Measurements from ENCODE around the gene SASH1. TPM values are rescaled to one million over a fixed set of nuclear protein-coding genes. Genes with fewer than 3 reads are reported as not detected.

The SASH1 gene
- polyA plus RNA-seq, 1 donor from 2014 or later: 7.0 TPM

GRCh38 chr6:148556410-148556809 is 213.8 kb downstream of the SASH1 start:
- Histone ChIP-seq H3K4me2 (ENCODE audit: low read length) (no peak overlapping the region), H3F3A (ENCODE audit: insufficient read depth, low read length, poor library complexity, severe bottlenecking) (no peaks in the 10 kb centered on the region), H3K79me2 (replicated peaks; ENCODE audit: insufficient read depth, low read length) (no peaks in the 10 kb centered on the region), H3K9me3 (ENCODE audit: low read length) (no peaks in the 10 kb centered on the region), H3K27ac (ENCODE audit: low read length) (no peak overlapping the region), H4K20me1 (ENCODE audit: insufficient read depth) (no peaks in the 10 kb centered on the region), H3K36me3 (ENCODE audit: insufficient read depth, low read length) (no peaks in the 10 kb centered on the region), H3K27me3 (ENCODE audit: insufficient read depth, low read depth, low read length) (no peaks in the 10 kb centered on the region), H3K4me3 (ENCODE audit: low read length) (no peak overlapping the region), H3K9ac (ENCODE audit: low read length) (no peak overlapping the region), H3K9me2 (ENCODE audit: insufficient read depth, low read length) (no peaks in the 10 kb centered on the region), H2AFZ (ENCODE audit: low read depth, low read length) (no peak overlapping the region)
- no peak for TF ChIP-seq MXI1 (conservative IDR thresholded peaks at IDR 0.05; ENCODE audit: poor library complexity, severe bottlenecking)
- TF ChIP-seq REST (IDR thresholded peaks at IDR 0.05; ENCODE audit: borderline replicate concordance): no peak
- TF ChIP-seq SMC3 (conservative IDR thresholded peaks at IDR 0.05; ENCODE audit: poor library complexity): no peak
- no peak for TF ChIP-seq CTCF (IDR thresholded peaks at IDR 0.05; ENCODE audit: poor library complexity, severe bottlenecking)
- no peak for TF ChIP-seq EZH2 (IDR thresholded peaks at IDR 0.05; ENCODE audit: borderline replicate concordance, insufficient read depth, low read length, poor library complexity, severe bottlenecking)
- TF ChIP-seq EP300 (conservative IDR thresholded peaks at IDR 0.05; ENCODE audit: poor library complexity, severe bottlenecking): no peak
- TF ChIP-seq TAF1 (IDR thresholded peaks at IDR 0.05; ENCODE audit: low read depth): no peak
- no peak for TF ChIP-seq POLR2AphosphoS5 (IDR thresholded peaks at IDR 0.05)
- TF ChIP-seq RAD21 (conservative IDR thresholded peaks at IDR 0.05): no peak

GRCh38 chr6:148557796-148558321 is 215.2 kb downstream of the SASH1 start:
- Histone ChIP-seq H3K27me3 (ENCODE audit: insufficient read depth, low read depth, low read length) (no peaks in the 10 kb centered on the region), H2AFZ (ENCODE audit: low read depth, low read length) (no peak overlapping the region), H3K9me2 (ENCODE audit: insufficient read depth, low read length) (no peaks in the 10 kb centered on the region), H3K9me3 (ENCODE audit: low read length) (no peaks in the 10 kb centered on the region), H3K4me3 (ENCODE audit: low read length) (no peak overlapping the region), H3K27ac (ENCODE audit: low read length) (no peak overlapping the region), H4K20me1 (ENCODE audit: insufficient read depth) (no peaks in the 10 kb centered on the region), H3K9ac (ENCODE audit: low read length) (no peak overlapping the region), H3F3A (ENCODE audit: insufficient read depth, low read length, poor library complexity, severe bottlenecking) (no peaks in the 10 kb centered on the region), H3K79me2 (replicated peaks; ENCODE audit: insufficient read depth, low read length) (no peaks in the 10 kb centered on the region), H3K36me3 (ENCODE audit: insufficient read depth, low read length) (no peaks in the 10 kb centered on the region), H3K4me2 (ENCODE audit: low read length) (no peak overlapping the region)
- no peak for TF ChIP-seq RAD21 (conservative IDR thresholded peaks at IDR 0.05)
- TF ChIP-seq SMC3 (conservative IDR thresholded peaks at IDR 0.05; ENCODE audit: poor library complexity): no peak
- no peak for TF ChIP-seq MXI1 (conservative IDR thresholded peaks at IDR 0.05; ENCODE audit: poor library complexity, severe bottlenecking)
- TF ChIP-seq POLR2AphosphoS5 (IDR thresholded peaks at IDR 0.05): no peak
- no peak for TF ChIP-seq EZH2 (IDR thresholded peaks at IDR 0.05; ENCODE audit: borderline replicate concordance, insufficient read depth, low read length, poor library complexity, severe bottlenecking)
- no peak for TF ChIP-seq TAF1 (IDR thresholded peaks at IDR 0.05; ENCODE audit: low read depth)
- no peak for TF ChIP-seq EP300 (conservative IDR thresholded peaks at IDR 0.05; ENCODE audit: poor library complexity, severe bottlenecking)
- no peak for TF ChIP-seq REST (IDR thresholded peaks at IDR 0.05; ENCODE audit: borderline replicate concordance)
- no peak for TF ChIP-seq CTCF (IDR thresholded peaks at IDR 0.05; ENCODE audit: poor library complexity, severe bottlenecking)

Data from neural cell (in vitro differentiated cells).